ENCODE results near the gene SLCO3A1.
"Not testable (repeated sequence)": the region's sequence is repeated elsewhere in the genome, so short reads cannot be mapped to it uniquely, and the experiment has no call there.

The SLCO3A1 gene

DNA sequence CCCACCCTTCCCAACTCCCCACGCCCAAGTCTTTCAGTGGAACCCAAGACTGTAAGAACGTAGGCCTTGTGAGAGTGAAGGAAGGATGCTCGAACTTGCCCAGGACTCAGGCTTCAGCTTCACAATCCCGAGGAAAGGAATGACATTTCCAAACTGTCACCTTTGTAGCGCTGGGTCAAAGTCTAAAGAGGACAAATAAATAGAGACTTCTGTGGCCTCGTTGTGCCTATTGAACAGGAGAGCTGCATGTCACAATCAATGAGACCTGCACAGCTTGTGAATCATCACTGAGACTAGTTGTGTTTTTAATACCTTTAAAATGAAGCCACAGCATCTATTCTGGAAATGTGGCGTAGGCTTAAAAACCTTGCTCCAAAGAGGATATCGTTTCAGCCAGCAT is 317.4 kb downstream of the SLCO3A1 start:
- no peak for DNase-seq

DNA sequence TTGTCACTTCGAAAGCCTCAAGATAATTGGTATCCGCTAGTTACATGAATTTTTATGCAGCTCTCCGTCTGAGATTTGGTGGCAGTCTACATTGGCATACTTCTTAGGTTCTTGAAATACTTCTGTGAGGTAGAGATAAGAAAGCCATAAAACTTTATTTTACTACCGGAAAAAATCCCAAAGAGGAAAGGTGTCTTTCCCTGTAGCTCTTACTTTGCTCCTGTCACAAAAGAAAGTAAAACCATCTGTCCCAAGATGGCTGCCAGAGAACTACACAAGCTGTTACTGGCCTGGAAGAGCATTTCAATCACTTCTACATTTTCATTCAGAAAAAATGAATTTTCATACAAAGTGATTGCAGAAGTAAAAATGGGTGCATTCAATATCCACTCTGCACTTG is 325.4 kb downstream of the SLCO3A1 start:
- DNase-seq, result no peak

- no peak for DNase-seq
Measured at GRCh38 chr15:92184142-92184541, 330.6 kb downstream of the SLCO3A1 start.

DNA sequence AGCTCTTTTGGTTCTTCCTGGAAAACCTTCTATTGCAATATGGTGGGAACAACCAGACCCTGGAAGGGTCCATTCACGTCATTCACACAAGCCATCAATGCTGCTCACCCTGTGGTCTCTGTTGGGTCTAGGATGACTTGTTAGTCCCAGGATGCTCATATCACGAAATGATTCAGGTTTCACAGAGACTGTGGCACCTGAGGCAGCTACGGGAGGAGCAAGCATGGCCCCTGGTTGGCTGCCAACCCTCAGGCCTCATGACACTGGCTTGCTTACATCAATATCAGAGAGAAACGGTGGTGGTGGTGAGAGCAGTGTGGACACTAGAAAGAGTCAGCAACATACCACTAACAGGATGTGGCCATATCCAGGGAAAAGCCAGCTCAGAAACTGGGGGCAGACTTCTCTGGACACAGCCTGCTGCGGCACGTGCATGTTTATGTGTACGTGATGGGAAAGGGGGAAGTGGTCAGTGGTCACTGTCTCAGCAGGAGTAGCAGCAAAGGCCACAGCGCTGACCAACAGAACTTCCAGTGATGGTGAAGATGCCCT is 331.2 kb downstream of the SLCO3A1 start:
- DNase-seq, result no peak

GRCh38 chr15:92187975-92188374 is 334.5 kb downstream of the SLCO3A1 start:
- no peak for DNase-seq

DNA sequence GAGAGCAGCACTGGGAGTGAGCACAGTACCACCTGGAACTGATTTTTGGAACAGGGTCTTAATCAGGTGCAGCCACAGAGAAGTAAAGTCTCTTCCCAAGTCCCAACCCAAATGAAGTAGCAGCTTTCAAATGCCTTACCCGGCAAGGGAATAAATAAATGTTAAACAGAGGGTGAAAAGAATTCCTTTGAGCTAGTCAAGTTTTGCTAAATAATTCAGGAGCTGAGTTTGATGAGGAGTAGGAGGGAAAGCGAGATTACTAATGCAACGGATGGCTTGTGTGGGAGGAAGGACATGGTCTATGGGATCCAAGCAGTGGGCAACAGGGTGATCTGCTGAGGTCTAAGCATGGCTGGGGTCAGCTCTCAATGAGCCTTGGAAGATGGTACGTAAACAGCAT is 335.7 kb downstream of the SLCO3A1 start:
- DNase-seq, result no peak

DNA sequence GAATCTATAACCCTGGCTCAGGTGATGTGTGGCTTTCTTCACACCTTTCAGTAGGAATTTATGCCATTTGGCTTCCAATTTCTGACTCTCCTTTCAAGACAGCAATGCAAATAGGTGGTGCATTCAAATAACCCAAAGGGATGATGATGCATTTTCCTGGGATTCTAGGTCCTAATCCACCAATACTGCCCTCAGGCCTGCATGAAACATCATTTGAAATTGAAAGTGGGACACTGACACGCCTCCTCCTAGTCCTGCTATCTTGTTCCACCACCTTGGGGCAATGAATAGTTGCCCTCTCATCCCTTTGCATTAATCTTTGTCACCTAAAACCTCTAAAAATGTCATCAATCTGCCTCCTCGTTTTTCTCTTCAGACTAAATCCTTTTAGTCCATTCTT is 341.7 kb downstream of the SLCO3A1 start:
- DNase-seq, result no peak

DNA sequence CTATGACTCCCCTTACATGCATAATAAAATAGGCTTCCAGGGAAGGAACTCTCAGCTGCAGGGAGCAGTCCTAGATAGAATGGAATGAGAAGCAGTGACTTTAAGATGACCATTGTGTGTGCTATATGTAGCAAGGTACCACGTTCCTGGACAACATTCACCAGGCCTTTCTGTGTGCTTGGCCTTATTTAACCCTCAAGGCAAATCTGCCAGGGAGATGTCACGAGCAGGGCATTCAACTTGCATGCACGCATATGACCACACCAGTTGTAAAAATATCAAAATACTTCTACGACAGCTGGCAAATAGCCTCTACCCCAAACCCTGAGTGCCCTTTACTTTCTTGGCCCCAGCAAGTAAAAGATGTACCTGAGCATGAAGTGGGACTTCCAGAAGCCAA is 342.8 kb downstream of the SLCO3A1 start:
- no peak for DNase-seq

DNA sequence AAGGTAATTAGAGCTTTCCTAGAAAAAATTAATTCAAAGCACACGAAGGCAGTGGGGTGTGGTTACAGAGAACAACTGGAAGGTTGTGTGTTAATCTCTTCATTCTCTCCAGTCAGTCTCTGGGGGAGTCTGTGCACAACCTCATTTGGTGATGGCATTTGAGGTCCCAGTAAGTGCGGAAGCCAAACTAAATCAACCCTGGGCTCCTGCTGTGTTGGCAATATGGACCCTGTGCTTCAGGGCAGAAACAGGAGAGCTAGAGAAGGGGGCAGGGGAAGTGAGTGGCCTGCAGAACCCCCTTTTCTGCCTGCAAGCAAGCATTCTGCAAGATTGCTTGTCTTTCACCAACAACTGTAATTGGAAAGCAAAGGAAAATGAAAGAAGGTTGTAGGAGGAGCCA is 344.2 kb downstream of the SLCO3A1 start:
- no peak for DNase-seq

- DNase-seq, result no peak
Measured at GRCh38 chr15:92200891-92201290, 347.4 kb downstream of the SLCO3A1 start.

GRCh38 chr15:92205255-92205739 is 351.8 kb downstream of the SLCO3A1 start:
- no peak for DNase-seq

DNA sequence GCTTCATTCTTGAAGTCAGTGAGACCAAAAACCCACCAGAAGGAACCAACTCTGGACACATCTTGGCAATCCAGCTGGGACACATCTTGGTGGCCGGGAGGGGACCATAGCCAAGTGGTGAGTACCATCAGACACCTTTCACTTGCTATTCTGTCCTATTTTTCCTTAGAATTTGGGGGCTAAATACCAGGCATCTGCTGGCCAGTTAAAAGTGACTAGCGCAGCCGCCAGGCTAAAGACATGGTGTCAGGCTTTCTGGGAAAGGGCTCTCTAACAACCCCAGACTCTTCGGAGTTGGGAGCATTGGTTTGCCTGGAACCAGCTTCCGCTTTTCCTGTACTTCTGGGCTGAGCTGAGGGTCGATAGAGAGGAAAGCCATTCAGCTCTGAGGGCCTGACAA is 354.1 kb downstream of the SLCO3A1 start:
- DNase-seq, result not testable (repeated sequence)

All from NCI-H774 (cell line).